ENCODE results near the gene MYRFL.
"Not testable (repeated sequence)": the region's sequence is repeated elsewhere in the genome, so short reads cannot be mapped to it uniquely, and the experiment has no call there.

Gene MYRFL

GRCh38 chr12:69993433-69993832 lies 168.4 kb downstream of the MYRFL start:
- no peak for DNase-seq

DNA sequence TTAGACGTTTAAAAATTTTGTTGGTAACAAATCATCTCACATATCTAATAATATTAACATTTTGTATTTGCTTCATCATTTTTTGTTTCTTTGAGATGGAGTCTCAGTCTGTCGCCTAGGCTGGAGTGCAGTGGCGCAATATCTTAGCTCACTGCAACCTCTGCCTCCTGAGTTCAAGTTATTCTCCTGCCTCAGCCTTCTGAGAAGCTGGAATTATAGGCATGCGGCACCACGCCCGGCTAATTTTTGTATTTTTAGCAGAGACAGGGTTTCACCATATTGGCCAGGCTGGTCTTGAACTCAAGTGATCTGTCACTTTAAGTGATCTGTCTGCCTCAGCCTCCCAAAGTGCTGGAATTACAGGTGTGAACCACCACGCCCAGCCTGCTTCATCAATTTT lies 169.1 kb downstream of the MYRFL start:
- not testable (repeated sequence) for DNase-seq

DNA sequence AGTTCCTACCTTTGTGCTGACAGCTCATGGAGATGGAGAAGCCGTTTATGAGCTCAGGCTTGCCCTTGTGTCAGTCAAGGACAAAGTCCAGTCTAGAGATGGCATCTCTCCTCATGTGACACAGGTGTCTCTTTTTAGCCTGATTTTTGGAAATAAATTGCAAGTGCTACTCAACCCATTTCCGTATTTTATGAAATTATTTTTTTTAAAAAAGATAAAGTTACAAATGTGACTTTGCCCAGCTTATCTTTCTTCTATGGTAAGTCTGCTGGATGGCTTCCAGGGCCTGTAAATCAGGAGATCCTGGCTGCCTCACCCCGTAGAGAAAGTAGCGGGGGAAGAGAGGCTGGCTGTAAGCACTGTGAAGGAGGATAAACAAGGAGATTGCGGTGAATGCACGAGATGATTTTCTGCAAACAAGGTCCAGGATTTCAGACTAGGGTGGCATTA lies 169.7 kb downstream of the MYRFL start:
- DNase-seq: no peak

- DNase-seq: no peak
These were observed 171.2 kb downstream of the MYRFL start for GRCh38 chr12:69996241-69996640.

DNA sequence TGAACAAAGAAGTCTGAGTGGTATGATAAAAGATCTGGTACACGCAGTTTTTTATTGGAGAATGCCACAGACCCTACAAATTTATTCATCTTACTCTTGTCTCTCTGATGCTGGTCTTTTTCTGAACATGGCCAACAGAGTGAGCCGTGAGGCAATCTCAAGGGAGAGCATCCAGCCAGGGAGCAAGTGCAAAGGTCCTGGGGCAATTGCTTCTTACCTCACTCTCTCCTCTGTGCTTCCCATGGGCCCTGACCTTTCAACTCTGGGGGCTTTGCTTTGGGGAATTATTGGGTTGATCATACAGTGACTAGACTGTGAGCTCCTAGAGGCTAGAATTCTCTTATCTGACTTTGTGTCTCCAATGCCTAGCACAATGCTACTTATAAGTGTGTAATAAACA lies 171.7 kb downstream of the MYRFL start:
- no peak for DNase-seq

- DNase-seq: no peak
These were observed 173.0 kb downstream of the MYRFL start for GRCh38 chr12:69998011-69998410.

DNA sequence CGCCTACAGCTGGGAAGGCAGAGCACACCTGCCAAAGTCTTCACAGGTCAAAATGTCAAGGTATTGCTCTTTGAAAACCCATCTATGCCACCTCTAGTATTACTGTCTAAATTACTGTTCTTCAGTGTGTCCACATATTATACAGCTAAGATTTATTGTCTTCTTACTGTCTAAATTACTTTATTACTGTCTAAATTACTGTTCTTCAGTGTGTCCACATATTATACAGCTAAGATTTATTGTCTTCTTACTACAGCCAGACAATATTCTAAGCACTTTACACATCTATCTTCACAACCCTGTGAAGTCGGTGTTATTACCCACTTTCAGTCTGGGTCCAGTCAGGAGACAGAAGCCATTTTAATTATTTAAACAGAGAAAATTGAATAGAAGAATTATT lies 173.9 kb downstream of the MYRFL start:
- no peak for DNase-seq

DNA sequence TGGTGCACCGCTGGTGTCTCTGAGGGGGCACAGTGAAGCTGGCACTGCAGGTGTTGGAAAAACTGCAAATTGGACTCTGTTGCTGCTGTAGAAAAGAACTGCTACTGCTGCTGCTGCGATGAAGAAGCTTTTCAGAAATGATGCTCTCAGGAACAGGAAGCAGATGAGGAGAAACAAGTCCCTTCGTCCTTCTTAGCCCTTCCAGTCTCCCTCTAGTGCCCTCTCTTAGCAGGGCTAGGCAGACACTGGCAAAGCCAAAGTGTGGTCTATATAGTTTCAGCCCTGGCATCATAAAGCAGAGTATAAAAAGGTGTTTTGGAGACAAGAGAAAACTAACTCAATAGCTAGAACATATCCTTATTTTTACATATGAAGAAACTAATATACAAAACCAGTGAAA lies 174.5 kb downstream of the MYRFL start:
- no peak for DNase-seq

GRCh38 chr12:70002097-70002911 lies 177.3 kb downstream of the MYRFL start:
- peak; percentile 89 for DNase-seq

GRCh38 chr12:70002912-70003255 lies 177.9 kb downstream of the MYRFL start:
- no peak for DNase-seq

GRCh38 chr12:70005864-70006618 lies 181.0 kb downstream of the MYRFL start:
- no peak for DNase-seq

DNA sequence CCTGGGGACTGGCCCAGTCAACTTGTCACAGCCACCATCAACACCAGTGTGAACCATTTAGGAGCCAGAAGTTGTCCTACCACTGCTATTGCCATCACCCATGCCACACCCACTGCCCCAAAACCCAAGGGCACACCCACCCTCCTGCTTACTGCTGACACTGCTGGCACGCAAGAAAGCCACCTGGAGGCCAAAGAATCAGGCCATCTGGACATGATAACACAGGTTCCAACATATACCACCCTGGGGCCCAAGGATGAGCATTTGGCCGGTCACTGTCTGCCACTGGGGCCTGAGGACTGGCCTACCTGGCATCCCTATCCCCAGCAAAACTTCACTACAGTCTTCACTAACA lies 181.6 kb downstream of the MYRFL start:
- no peak for DNase-seq

DNA sequence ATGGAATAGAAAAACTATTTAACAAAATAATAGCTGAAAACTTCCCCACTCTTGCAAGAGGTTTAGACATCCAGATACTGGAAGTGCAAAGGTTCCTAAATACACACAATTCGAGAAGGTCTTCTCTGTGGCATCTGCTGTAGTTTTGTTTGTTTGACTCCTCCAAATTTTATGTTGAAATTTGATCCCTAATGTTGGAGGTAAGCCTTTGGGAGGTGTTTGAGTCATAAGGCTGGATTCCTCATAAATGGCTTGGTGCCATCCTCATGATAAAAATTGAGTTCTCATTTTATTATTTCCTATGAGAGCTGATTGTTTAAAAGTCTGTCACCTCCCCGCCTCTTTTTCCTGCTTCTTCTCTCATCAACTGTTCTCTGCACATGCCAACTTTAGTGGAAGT lies 182.7 kb downstream of the MYRFL start:
- DNase-seq: no peak

Data from femur (tissue), 1 donor.